ENCODE results near the gene COTL1. TPM values are rescaled to one million over a fixed set of nuclear protein-coding genes. Genes with fewer than 3 reads are reported as not detected.

COTL1 gene
- polyA plus RNA-seq, 1 of the 3 experiments (the other 2 are of a cell fraction): 91.6 TPM

- 0 out of 2 replicates have a peak, but pooled peaks cover 3% of the 10 kb centered on the region for H4K20me1 ChIP-seq (ENCODE audit: insufficient read depth)
- CTCF ChIA-PET: interaction anchor here (1.3 to 2.5 kb wide), 2 partner anchors 14 to 36 kb away, joined by 4 to 9 read pairs; no protein-coding TSS in a partner anchor
- H3K79me2 ChIP-seq (ENCODE audit: insufficient read depth): peaks cover 27% of the 10 kb centered on the region; the same call in 1 of the 2 replicates
- peaks cover 25 to 58% of the 10 kb centered on the region in 2 experiments for H3K36me3 ChIP-seq (replicated peaks in 1 of 2; ENCODE audit: control insufficient read depth in 1 of 2, insufficient read depth in 2 of 2, low read length in 1 of 2)
- H3K4me2 ChIP-seq: no peak overlapping the region
- POLR2A ChIA-PET: no interaction called here
- H3K9ac ChIP-seq: no peak overlapping the region
- TF ChIP-seq USF1 (IDR thresholded peaks at IDR 0.05; ENCODE audit: borderline replicate concordance, low read depth) (no peak), SIN3A (IDR thresholded peaks at IDR 0.05; ENCODE audit: borderline replicate concordance, low read depth, low read length) (no peak), MAX (IDR thresholded peaks at IDR 0.05; ENCODE audit: low read depth) (no peak), RAD21 (IDR thresholded peaks at IDR 0.05; ENCODE audit: low read length) (no peak), YY1 (IDR thresholded peaks at IDR 0.05; ENCODE audit: low read depth) (no peak), IRF3 (IDR thresholded peaks at IDR 0.05; ENCODE audit: low read depth, low read length) (no peak), TAF1 (IDR thresholded peaks at IDR 0.05; ENCODE audit: borderline replicate concordance, low read depth, low read length) (no peak), ELF1 (IDR thresholded peaks at IDR 0.05) (no peak), POLR2AphosphoS5 (IDR thresholded peaks at IDR 0.05; ENCODE audit: low read depth, low read length) (no peak), TEAD4 (IDR thresholded peaks at IDR 0.05; ENCODE audit: borderline replicate concordance, insufficient read depth) (no peak), RFX5 (IDR thresholded peaks at IDR 0.05; ENCODE audit: low read length) (no peak), FOSL2 (IDR thresholded peaks at IDR 0.05; ENCODE audit: borderline replicate concordance, low read depth) (no peak)
- H3K9me2 ChIP-seq: no peaks in the 10 kb centered on the region
- WGBS (ENCODE audit: low lambda C conversion rate): 88% methylated on average over 11 of the region's 11 CpGs
- no peaks in the 10 kb centered on the region for H3K9me3 ChIP-seq
- no peak overlapping the region for H3K27ac ChIP-seq (ENCODE audit: low read depth in 2 of 2, low read length in 1 of 2)
- H3K4me3 ChIP-seq (ENCODE audit: low read depth in 2 of 2, low read length in 1 of 2): no peak overlapping the region
- DNase-seq: no peak
- no peaks in the 10 kb centered on the region for H3K4me1 ChIP-seq (ENCODE audit: control insufficient read depth in 1 of 2, insufficient read depth in 2 of 2, low read depth in 1 of 2, low read length in 1 of 2)
- no peak overlapping the region for H2AFZ ChIP-seq (ENCODE audit: low read depth)
- H3K27me3 ChIP-seq (ENCODE audit: insufficient read depth): no peaks in the 10 kb centered on the region
- no peaks in the 10 kb centered on the region for H3F3A ChIP-seq (replicated peaks; ENCODE audit: insufficient read depth)
These were observed 40.8 kb upstream of the COTL1 start for GRCh38 chr16:84658690-84659089.

GRCh38 chr16:84657229-84657837 is 39.5 kb upstream of the COTL1 start:
- Histone ChIP-seq H3K9me2 (no peaks in the 10 kb centered on the region), H4K20me1 (ENCODE audit: insufficient read depth) (0 out of 2 replicates have a peak, but pooled peaks cover 3% of the 10 kb centered on the region), H2AFZ (ENCODE audit: low read depth) (no peak overlapping the region), H3K9ac (no peak overlapping the region), H3K36me3 (replicated peaks in 1 of 2; ENCODE audit: control insufficient read depth in 1 of 2, insufficient read depth in 2 of 2, low read length in 1 of 2) (peaks cover 27 to 48% of the 10 kb centered on the region in 2 experiments), H3K27ac (ENCODE audit: low read depth in 2 of 2, low read length in 1 of 2) (no peak overlapping the region), H3F3A (replicated peaks; ENCODE audit: insufficient read depth) (no peaks in the 10 kb centered on the region), H3K27me3 (ENCODE audit: insufficient read depth) (no peaks in the 10 kb centered on the region), H3K4me2 (no peak overlapping the region), H3K9me3 (no peaks in the 10 kb centered on the region), H3K79me2 (ENCODE audit: insufficient read depth) (peaks cover 41% of the 10 kb centered on the region; the same call in 1 of the 2 replicates), H3K4me1 (ENCODE audit: control insufficient read depth in 1 of 2, insufficient read depth in 2 of 2, low read depth in 1 of 2, low read length in 1 of 2) (no peaks in the 10 kb centered on the region), H3K4me3 (ENCODE audit: low read depth in 2 of 2, low read length in 1 of 2) (no peak overlapping the region)
- TF ChIP-seq FOSL2 (IDR thresholded peaks at IDR 0.05; ENCODE audit: borderline replicate concordance, low read depth): no peak
- TF ChIP-seq TCF12 (IDR thresholded peaks at IDR 0.05): no peak
- TF ChIP-seq NFIC (IDR thresholded peaks at IDR 0.05; ENCODE audit: borderline replicate concordance): no peak
- no peak for TF ChIP-seq SMC3 (IDR thresholded peaks at IDR 0.05; ENCODE audit: low read depth, low read length)
- TF ChIP-seq RFX5 (IDR thresholded peaks at IDR 0.05; ENCODE audit: low read length): no peak
- no peak for TF ChIP-seq NRF1 (IDR thresholded peaks at IDR 0.05; ENCODE audit: low read depth, low read length)
- no peak for TF ChIP-seq MEF2A (IDR thresholded peaks at IDR 0.05; ENCODE audit: borderline replicate concordance, low read depth)
- 97% methylated on average over 41 of the region's 50 CpGs for WGBS (ENCODE audit: low lambda C conversion rate)
- POLR2A ChIA-PET: no interaction called here
- DNase-seq: no peak
- CTCF ChIA-PET: interaction anchor here (1.0 to 1.3 kb wide), 3 partner anchors 15 to 69 kb away, joined by 4 to 5 read pairs (median 4); no protein-coding TSS in a partner anchor

Measured in SK-N-SH (cell line).